ENCODE measurements around the gene SLC30A9. TPM values are rescaled to one million over a fixed set of nuclear protein-coding genes. Genes with fewer than 3 reads are reported as not detected.

The SLC30A9 gene
- total RNA-seq, 1 donor from 2014 or later: 113 TPM

DNA sequence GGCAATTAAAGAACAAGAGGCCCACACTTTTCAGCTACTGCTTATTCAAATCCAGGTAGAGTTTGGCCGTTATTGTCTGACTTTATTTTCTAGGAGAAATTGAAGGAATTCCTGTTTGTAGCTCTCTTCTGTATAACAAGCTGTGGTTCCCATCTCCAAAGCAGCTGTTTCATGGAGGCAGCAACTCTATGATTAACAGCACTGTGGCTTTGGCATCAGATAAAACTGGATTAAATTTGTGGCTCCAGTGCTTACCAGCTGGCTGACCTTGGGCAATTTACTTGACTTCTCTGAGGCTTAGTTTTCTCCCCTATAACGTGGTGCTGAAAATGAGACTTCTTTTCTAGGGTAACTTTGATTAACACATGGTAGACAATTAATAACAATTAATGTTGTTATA lies 28.1 kb downstream of the SLC30A9 start:
- Histone ChIP-seq H3K9me3 (ENCODE audit: low read depth) (no peaks in the 10 kb centered on the region), H3K27ac (no peak overlapping the region), H3K4me3 (no peak overlapping the region), H3K9ac (no peak overlapping the region), H2AFZ (replicated peaks) (no peak overlapping the region), H3K27me3 (no peaks in the 10 kb centered on the region), H3F3A (ENCODE audit: low read depth) (peaks cover 5% of the 10 kb centered on the region), H3K36me3 (peaks cover 11% of the 10 kb centered on the region), H3K4me2 (no peak overlapping the region), H3K4me1 (no peaks in the 10 kb centered on the region), H3K79me2 (ENCODE audit: low read depth) (peaks cover 4% of the 10 kb centered on the region), H4K20me1 (ENCODE audit: low read depth) (peaks cover 9% of the 10 kb centered on the region)
- Mint-ChIP-seq H3K4me3 (no peak overlapping the region), H3K36me3 (peaks cover 18% of the 10 kb centered on the region), H3K27me3 (ENCODE audit: insufficient read depth, low read depth) (no peaks in the 10 kb centered on the region), H3K9me3 (no peaks in the 10 kb centered on the region), H3K4me1 (no peaks in the 10 kb centered on the region), H3K27ac (no peak overlapping the region)
- no peak for TF ChIP-seq CTCF (IDR thresholded peaks at IDR 0.05)
- TF ChIP-seq EZH2 (IDR thresholded peaks at IDR 0.05): no peak
- no peak for TF ChIP-seq EZH2phosphoT487 (IDR thresholded peaks at IDR 0.05)
- no peak for DNase-seq (ENCODE audit: low spot score)

DNA sequence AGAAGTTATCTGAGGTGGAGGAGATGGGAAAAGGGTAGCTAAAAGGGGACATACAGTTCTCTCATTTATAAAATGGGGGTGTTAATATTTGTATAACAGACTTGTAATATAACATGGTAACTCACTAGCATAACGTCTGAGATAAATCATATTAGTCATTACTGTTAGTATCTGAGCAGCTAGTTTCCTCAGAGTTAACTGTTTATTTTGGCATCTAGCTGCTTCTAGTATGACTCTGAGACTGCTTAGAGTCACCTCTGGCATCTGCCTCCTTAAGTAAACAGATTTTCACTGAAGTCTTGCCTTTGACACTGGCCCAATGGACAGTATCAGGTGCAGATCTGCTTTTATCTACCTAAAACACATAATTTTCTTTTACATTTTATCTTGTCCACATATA lies 58.1 kb downstream of the SLC30A9 start:
- Mint-ChIP-seq H3K4me1 (no peaks in the 10 kb centered on the region), H3K4me3 (no peak overlapping the region), H3K27ac (no peak overlapping the region), H3K27me3 (ENCODE audit: insufficient read depth, low read depth) (peaks cover 2% of the 10 kb centered on the region), H3K36me3 (peaks cover 44% of the 10 kb centered on the region), H3K9me3 (peaks cover 26% of the 10 kb centered on the region)
- no peak overlapping the region for H3K4me3 ChIP-seq
- H3K27ac ChIP-seq: no peak overlapping the region
- no peaks in the 10 kb centered on the region for H3K79me2 ChIP-seq (ENCODE audit: low read depth)
- H4K20me1 ChIP-seq (ENCODE audit: low read depth): no peaks in the 10 kb centered on the region
- H3K9ac ChIP-seq: no peak overlapping the region
- TF ChIP-seq CTCF (IDR thresholded peaks at IDR 0.05) (no peak), EZH2phosphoT487 (IDR thresholded peaks at IDR 0.05) (no peak), EZH2 (IDR thresholded peaks at IDR 0.05) (no peak)
- no peak overlapping the region for H3K4me2 ChIP-seq
- no peaks in the 10 kb centered on the region for H3K4me1 ChIP-seq
- H2AFZ ChIP-seq (replicated peaks): no peak overlapping the region
- H3K27me3 ChIP-seq: no peaks in the 10 kb centered on the region
- peaks cover 5% of the 10 kb centered on the region for H3K9me3 ChIP-seq (ENCODE audit: low read depth)
- no peaks in the 10 kb centered on the region for H3F3A ChIP-seq (ENCODE audit: low read depth)
- no peak for DNase-seq (ENCODE audit: low spot score)
- peaks cover 26% of the 10 kb centered on the region for H3K36me3 ChIP-seq

DNA sequence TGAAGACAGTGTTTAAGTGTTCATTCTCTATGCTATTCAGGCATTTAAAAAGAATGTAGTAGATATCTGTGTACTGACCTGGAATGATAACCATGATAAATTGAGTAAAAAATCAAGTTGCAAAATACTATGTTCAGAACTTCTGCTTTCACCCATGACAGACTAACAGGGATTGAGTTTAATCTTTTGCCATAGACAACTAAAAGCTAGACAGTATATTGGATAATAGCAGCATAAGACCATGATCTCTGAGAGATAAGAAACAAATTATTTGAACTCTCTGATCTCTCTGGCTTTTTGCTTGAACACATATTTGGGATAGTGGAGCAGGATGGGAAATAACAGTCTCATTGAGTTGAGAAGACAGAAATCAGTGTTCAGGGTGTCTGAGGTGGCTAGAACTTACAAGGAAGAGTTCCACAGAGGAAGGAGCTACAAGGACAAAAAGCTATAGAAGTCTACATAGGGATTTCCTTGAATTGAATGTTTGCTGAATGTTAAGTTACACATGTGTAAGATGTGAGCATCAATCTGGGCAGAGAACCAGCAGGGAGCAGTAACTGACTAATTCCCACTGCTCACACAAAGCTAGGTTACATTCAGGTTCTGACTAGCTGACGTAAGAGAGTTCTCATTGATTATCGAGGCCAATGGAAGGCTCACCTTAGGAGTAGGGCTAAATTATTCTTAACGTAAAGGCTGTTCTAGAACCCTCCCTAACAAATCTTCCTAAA lies 60.4 kb downstream of the SLC30A9 start:
- Histone ChIP-seq H3K9me3 (ENCODE audit: low read depth) (no peaks in the 10 kb centered on the region), H3F3A (ENCODE audit: low read depth) (no peaks in the 10 kb centered on the region), H4K20me1 (ENCODE audit: low read depth) (no peaks in the 10 kb centered on the region), H2AFZ (replicated peaks) (no peak overlapping the region), H3K4me2 (no peak overlapping the region), H3K27ac (no peak overlapping the region), H3K79me2 (ENCODE audit: low read depth) (no peaks in the 10 kb centered on the region), H3K27me3 (no peaks in the 10 kb centered on the region), H3K9ac (no peak overlapping the region), H3K36me3 (peaks cover 25% of the 10 kb centered on the region), H3K4me1 (no peaks in the 10 kb centered on the region), H3K4me3 (no peak overlapping the region)
- Mint-ChIP-seq H3K4me1 (no peaks in the 10 kb centered on the region), H3K4me3 (no peak overlapping the region), H3K9me3 (peaks cover 6% of the 10 kb centered on the region), H3K27me3 (ENCODE audit: insufficient read depth, low read depth) (peaks cover 2% of the 10 kb centered on the region), H3K27ac (no peak overlapping the region), H3K36me3 (peaks cover 28% of the 10 kb centered on the region)
- TF ChIP-seq EZH2phosphoT487 (IDR thresholded peaks at IDR 0.05) (no peak), EZH2 (IDR thresholded peaks at IDR 0.05) (no peak)
- no peak for DNase-seq (ENCODE audit: low spot score)

GRCh38 chr4:42066402-42066801 lies 76.1 kb downstream of the SLC30A9 start:
- H4K20me1 ChIP-seq (ENCODE audit: low read depth): no peaks in the 10 kb centered on the region
- Mint-ChIP-seq H3K4me1 (no peaks in the 10 kb centered on the region), H3K27me3 (ENCODE audit: insufficient read depth, low read depth) (no peaks in the 10 kb centered on the region), H3K36me3 (peaks cover 10% of the 10 kb centered on the region), H3K27ac (no peak overlapping the region), H3K9me3 (no peaks in the 10 kb centered on the region), H3K4me3 (no peak overlapping the region)
- peaks cover 23% of the 10 kb centered on the region for H3K36me3 ChIP-seq
- no peaks in the 10 kb centered on the region for H3K27me3 ChIP-seq
- no peak overlapping the region for H3K27ac ChIP-seq
- no peaks in the 10 kb centered on the region for H3K4me1 ChIP-seq
- H3K9me3 ChIP-seq (ENCODE audit: low read depth): no peaks in the 10 kb centered on the region
- no peak for DNase-seq (ENCODE audit: low spot score)
- no peak overlapping the region for H3K4me3 ChIP-seq
- H3K79me2 ChIP-seq (ENCODE audit: low read depth): no peaks in the 10 kb centered on the region
- no peak overlapping the region for H3K4me2 ChIP-seq
- no peak for TF ChIP-seq CTCF (IDR thresholded peaks at IDR 0.05)
- no peak overlapping the region for H2AFZ ChIP-seq (replicated peaks)
- H3K9ac ChIP-seq: no peak overlapping the region
- no peaks in the 10 kb centered on the region for H3F3A ChIP-seq (ENCODE audit: low read depth)

All from neural progenitor cell (in vitro differentiated cells).